Lower leg skin (tissue), 4 donors: Measurements from ENCODE around the gene ATF2. TPM values are rescaled to one million over a fixed set of nuclear protein-coding genes. Genes with fewer than 3 reads are reported as not detected.
"Not testable (repeated sequence)": the region's sequence is repeated elsewhere in the genome, so short reads cannot be mapped to it uniquely, and the experiment has no call there.

Experiments used
- DNase-seq, 2 donors: peaks; one replicate each; pipeline ENCODE4 v3.0.0-alpha.2; 2019; ENCODE audit warnings: low spot score in 2 of 2
- H3K4me3 ChIP-seq: fragments of 200-600 bp; sonication (generic); 2 replicates; pipeline ENCODE4 v1.5.1; 2017; ENCODE audit warnings: mild to moderate bottlenecking, low read depth; ENCODE audit not compliant: poor library complexity, severe bottlenecking
- POLR2A ChIP-seq, 2 donors: fragments of 450-650 bp; IDR thresholded peaks; one replicate each; pipeline ENCODE4 v1.6.1; 2016 to 2017; ENCODE audit warnings: antibody characterized with exemption in 2 of 2, mild to moderate bottlenecking in 1 of 2, moderate library complexity in 1 of 2
- WGBS, 2 donors: methylation state at CpG; one replicate each; pipeline ENCODE4 v1.1.5; 2018; 5-methylcytosine and 5-hydroxymethylcytosine counted together
- intact Hi-C: fragments of 100-400 bp; cut with DNase I; formaldehyde crosslinking; loops from one replicate; pipeline ENCODE4 v1.15.0; 2023; ENCODE audit warnings: low total_unique reads
- total RNA-seq, 4 donors: library from RNA; depleted of rRNA; stranded (reverse); fragments of >200 nt; gene quantifications; one replicate each; pipeline ENCODE4 v1.1.0, GENCODE V29; 2016
- TF ChIP-seq, protein P1 (sequence below), 3 donors: fragments of 450-650 bp; IDR thresholded peaks; one replicate each; pipeline ENCODE4 v1.5.1; 2016; ENCODE audit warnings: antibody characterized with exemption in 3 of 3, mild to moderate bottlenecking in 3 of 3, moderate library complexity in 2 of 3

ATF2 gene
- total RNA-seq, 4 donors from 2014 or later = 19.1 to 24.5 (median 21.5) TPM

DNA sequence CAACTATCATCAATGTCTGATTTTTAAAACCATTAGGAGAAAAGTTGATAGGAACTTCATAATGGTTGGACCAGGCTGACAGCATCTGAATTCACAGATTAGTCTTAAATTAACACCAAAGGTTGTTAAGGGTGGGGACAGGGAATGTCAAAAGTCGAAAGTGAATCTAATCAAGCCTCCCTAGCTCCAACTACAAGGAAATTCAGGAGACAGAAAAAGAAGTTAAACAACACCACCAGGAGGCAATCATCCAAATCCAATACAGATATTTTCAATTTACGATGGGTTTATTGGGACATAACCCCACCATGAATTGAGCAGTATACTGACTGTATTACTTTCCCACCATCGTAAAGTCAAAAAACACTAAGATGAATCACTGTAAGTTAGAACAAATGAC, 32.8 kb downstream of the ATF2 start:
- intact Hi-C loops = no loop called here
- no peak for DNase-seq
- H3K4me3 ChIP-seq = no peak overlapping the region
- WGBS, 2 donors = 93 to 95% methylated on average over 3 of the region's 3 CpGs
- no peak for TF ChIP-seq POLR2A (IDR thresholded peaks at IDR 0.05)
- TF ChIP-seq, protein P1, sequence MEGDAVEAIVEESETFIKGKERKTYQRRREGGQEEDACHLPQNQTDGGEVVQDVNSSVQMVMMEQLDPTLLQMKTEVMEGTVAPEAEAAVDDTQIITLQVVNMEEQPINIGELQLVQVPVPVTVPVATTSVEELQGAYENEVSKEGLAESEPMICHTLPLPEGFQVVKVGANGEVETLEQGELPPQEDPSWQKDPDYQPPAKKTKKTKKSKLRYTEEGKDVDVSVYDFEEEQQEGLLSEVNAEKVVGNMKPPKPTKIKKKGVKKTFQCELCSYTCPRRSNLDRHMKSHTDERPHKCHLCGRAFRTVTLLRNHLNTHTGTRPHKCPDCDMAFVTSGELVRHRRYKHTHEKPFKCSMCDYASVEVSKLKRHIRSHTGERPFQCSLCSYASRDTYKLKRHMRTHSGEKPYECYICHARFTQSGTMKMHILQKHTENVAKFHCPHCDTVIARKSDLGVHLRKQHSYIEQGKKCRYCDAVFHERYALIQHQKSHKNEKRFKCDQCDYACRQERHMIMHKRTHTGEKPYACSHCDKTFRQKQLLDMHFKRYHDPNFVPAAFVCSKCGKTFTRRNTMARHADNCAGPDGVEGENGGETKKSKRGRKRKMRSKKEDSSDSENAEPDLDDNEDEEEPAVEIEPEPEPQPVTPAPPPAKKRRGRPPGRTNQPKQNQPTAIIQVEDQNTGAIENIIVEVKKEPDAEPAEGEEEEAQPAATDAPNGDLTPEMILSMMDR (IDR thresholded peaks at IDR 0.05) = no peak

DNA sequence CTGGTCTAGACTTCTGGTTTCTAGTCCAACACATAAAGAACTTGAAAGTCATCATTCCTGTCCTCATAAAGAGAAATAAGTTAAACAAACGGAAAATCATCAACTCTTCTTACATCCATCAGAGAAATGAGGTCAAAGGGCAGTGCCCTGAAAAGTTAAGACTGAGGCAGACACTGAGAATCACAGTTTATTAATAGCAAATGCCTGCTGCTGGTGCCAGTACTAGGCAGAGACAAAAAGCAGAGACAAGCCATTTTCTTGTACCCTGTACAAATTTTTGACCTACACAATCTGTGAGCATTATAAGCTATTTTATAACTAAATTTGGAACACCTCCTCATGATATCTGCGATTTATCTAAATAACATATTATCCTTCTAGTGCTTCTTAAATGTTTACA, 36.8 kb downstream of the ATF2 start:
- H3K4me3 ChIP-seq = no peak overlapping the region
- intact Hi-C loops = no loop called here
- WGBS, 2 donors = 82 to 84% methylated on average over 2 of the region's 2 CpGs
- TF ChIP-seq, protein P1 (IDR thresholded peaks at IDR 0.05) = no peak
- no peak for TF ChIP-seq POLR2A (IDR thresholded peaks at IDR 0.05)
- DNase-seq = no peak

DNA sequence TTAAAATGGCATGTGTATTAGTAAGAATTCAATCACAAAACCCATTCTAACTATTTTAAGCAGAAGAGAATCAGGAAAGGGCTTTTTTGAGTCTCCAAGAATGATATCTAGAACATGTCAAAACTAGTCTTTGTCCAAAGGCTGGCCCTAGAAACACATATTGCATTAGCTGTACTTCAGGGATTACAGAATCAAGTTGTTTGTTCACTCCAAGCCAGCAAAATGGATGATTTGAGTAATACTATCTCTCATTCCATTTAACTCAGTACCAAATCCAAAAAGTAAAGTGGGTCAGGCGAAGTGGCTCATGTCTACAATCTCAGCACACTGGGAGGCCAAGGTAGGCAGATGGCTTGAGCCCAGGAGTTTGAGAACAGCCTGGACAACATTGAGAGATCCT, 41.3 kb downstream of the ATF2 start:
- 95% methylated on average over 1 of the region's 1 CpG for WGBS, 2 donors
- H3K4me3 ChIP-seq = no peak overlapping the region
- no peak for TF ChIP-seq POLR2A (IDR thresholded peaks at IDR 0.05)
- TF ChIP-seq, protein P1 (IDR thresholded peaks at IDR 0.05) = no peak
- intact Hi-C loops = no loop called here
- DNase-seq = no peak

DNA sequence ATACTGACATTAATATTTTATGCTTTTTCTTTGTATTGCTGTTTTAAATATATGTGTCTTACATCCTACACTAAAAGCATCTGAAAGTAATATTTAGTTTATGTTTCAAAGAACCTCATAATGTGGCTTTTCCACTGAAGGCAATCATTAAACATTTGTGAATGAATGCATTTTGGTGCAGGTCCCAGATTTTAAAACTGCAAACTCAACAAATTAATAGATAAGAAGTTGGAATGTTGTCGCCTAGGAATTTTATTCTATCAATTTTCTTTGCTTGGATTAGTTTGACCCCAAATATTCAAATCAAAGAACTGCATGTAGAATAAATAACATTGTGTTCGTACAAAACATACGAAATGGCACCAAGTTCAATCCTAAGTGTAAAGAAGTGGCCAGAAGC, 44.7 kb downstream of the ATF2 start:
- intact Hi-C loops = no loop called here
- TF ChIP-seq, protein P1 (IDR thresholded peaks at IDR 0.05) = no peak
- TF ChIP-seq POLR2A (IDR thresholded peaks at IDR 0.05) = no peak
- 96% methylated on average over 3 of the region's 3 CpGs for WGBS, 2 donors
- no peak overlapping the region for H3K4me3 ChIP-seq
- no peak for DNase-seq

DNA sequence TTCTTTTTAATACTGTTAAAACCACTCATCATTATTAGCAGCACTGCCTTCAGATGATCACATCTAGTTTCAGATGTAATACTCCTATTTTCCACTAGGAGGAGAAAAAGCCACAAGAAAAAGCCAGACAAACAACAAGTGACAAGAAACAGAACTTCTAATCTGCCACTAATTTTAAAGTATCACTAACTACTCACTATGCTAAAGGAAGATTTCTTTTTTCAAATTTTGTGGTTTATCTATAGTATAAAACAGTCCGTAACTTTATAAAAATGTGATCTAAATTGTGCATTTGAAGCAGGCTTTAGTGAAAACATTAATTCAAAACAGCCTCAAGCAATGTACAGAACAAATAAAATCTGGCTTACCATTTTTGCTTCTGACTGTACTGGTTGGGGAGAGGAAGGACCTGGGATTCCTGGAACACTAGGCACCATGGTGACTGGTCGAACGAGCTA, 56.8 kb downstream of the ATF2 start:
- intact Hi-C loops = no loop called here
- TF ChIP-seq, protein P1 (IDR thresholded peaks at IDR 0.05) = no peak
- TF ChIP-seq POLR2A (IDR thresholded peaks at IDR 0.05) = no peak
- DNase-seq = no peak
- no peak overlapping the region for H3K4me3 ChIP-seq
- 52 to 61% methylated on average over 3 of the region's 3 CpGs for whole genome bisulfite sequencing, 2 donors

DNA sequence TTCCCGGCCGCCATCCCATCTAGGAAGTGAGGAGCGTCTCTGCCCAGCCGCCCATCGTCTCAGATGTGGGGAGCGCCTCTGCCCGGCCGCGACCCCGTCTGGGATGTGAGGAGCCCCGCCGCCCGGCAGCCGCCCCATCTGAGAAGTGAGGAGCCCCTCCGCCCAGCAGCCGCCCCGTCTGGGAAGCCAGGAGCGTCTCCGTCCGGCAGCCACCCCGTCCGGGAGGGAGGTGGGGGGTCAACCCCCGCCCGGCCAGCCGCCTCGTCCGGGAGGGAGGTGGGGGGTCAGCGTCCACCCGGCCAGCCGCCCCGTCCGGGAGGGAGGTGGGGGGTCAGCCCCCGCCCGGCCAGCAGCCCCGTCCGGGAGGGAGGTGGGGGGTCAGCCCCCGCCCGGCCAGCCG, 59.9 kb downstream of the ATF2 start:
- H3K4me3 ChIP-seq, DNase-seq, intact Hi-C loops: not testable (repeated sequence)
- WGBS, 2 donors = 96 to 100% methylated on average over 6 to 20 of the region's 39 CpGs
